Measurements from ENCODE around the gene CGB1. TPM values are rescaled to one million over a fixed set of nuclear protein-coding genes. Genes with fewer than 3 reads are reported as not detected.
"Not testable (repeated sequence)": the region's sequence is repeated elsewhere in the genome, so short reads cannot be mapped to it uniquely, and the experiment has no call there.

CGB1 gene
- total RNA-seq (2014; rRNA removed; shearing (Covaris generic)): 2.6 and 14.5 TPM in 2 replicates

- not testable (repeated sequence) for DNase-seq (ENCODE audit: low read depth)
Observed at GRCh38 chr19:49036815-49037214, at the start of gene CGB1. CGB1 (minus strand) TSS chr19:49036895; CDS start chr19:49036711, 184 bp downstream.

GRCh38 chr19:49086296-49086695 is 49.6 kb upstream of the CGB1 start:
- no peak for DNase-seq (ENCODE audit: low read depth)

- DNase-seq (ENCODE audit: low read depth): no peak
Observed at GRCh38 chr19:49085868-49086232, 49.2 kb upstream of the CGB1 start.

GRCh38 chr19:49085020-49085867 is 48.5 kb upstream of the CGB1 start, which contains the start of gene SNRNP70:
SNRNP70 (plus strand) TSS chr19:49085451; CDS start chr19:49086415, 964 bp downstream.
- DNase-seq (ENCODE audit: low read depth): peak; percentile 98

GRCh38 chr19:49084206-49085019 is 47.7 kb upstream of the CGB1 start:
- DNase-seq (ENCODE audit: low read depth): no peak

- no peak for DNase-seq (ENCODE audit: low read depth)
Observed at GRCh38 chr19:49081273-49081672, 44.6 kb upstream of the CGB1 start.

- no peak for DNase-seq (ENCODE audit: low read depth)
Observed at GRCh38 chr19:49080392-49080791, 43.7 kb upstream of the CGB1 start.

- peak; percentile 64 for DNase-seq (ENCODE audit: low read depth)
Observed at GRCh38 chr19:49074869-49075268, 38.2 kb upstream of the CGB1 start.

GRCh38 chr19:49073514-49074378 is 37.1 kb upstream of the CGB1 start:
- peak; percentile 45 for DNase-seq (ENCODE audit: low read depth)

- no peak for DNase-seq (ENCODE audit: low read depth)
Observed at GRCh38 chr19:49071860-49072547, 35.3 kb upstream of the CGB1 start.

- DNase-seq (ENCODE audit: low read depth): no peak
Observed at GRCh38 chr19:49070416-49070815, 33.7 kb upstream of the CGB1 start.

- DNase-seq (ENCODE audit: low read depth): peak; percentile 68
Observed at GRCh38 chr19:49069026-49069425, 32.3 kb upstream of the CGB1 start.

GRCh38 chr19:49067554-49067953 is 30.9 kb upstream of the CGB1 start:
- DNase-seq (ENCODE audit: low read depth): no peak

GRCh38 chr19:49065905-49066512 is 29.3 kb upstream of the CGB1 start:
- DNase-seq (ENCODE audit: low read depth): no peak

GRCh38 chr19:49064768-49065611 is 28.3 kb upstream of the CGB1 start, which contains the start of gene NTF4:
NTF4 (minus strand) TSS chr19:49064818; CDS start chr19:49061997, 2,821 bp downstream.
- no peak for DNase-seq (ENCODE audit: low read depth)

- DNase-seq (ENCODE audit: low read depth): no peak
Observed at GRCh38 chr19:49064029-49064629, 27.4 kb upstream of the CGB1 start.

- DNase-seq (ENCODE audit: low read depth): no peak
Observed at GRCh38 chr19:49061445-49061844, 24.8 kb upstream of the CGB1 start.

- DNase-seq (ENCODE audit: low read depth): no peak
Observed at GRCh38 chr19:49061000-49061399, 24.3 kb upstream of the CGB1 start.

- DNase-seq (ENCODE audit: low read depth): no peak
Observed at GRCh38 chr19:49059053-49059452, 22.4 kb upstream of the CGB1 start.
